Ishikawa (cell line): ENCODE measurements around the gene BASP1.

Experiments used
- CEBPB ChIP-seq: IDR thresholded peaks from 2 replicates; pipeline ENCODE4 v1.6.1; 2012
- CREB1 ChIP-seq: IDR thresholded peaks from 2 replicates; pipeline ENCODE4 v1.6.1; 2012; ENCODE audit warnings: low read depth
- FOXM1 ChIP-seq: IDR thresholded peaks from 2 replicates; pipeline ENCODE4 v1.6.1; 2012; ENCODE audit warnings: low read depth, borderline replicate concordance
- MAX ChIP-seq: IDR thresholded peaks from 2 replicates; pipeline ENCODE4 v1.6.1; 2012
- RAD21 ChIP-seq: IDR thresholded peaks from 2 replicates; pipeline ENCODE4 v1.6.1; 2012; ENCODE audit warnings: low read depth
- REST ChIP-seq: IDR thresholded peaks from 2 replicates; pipeline ENCODE4 v1.6.1; 2012; ENCODE audit warnings: low read depth, mild to moderate bottlenecking
- TCF12 ChIP-seq: IDR thresholded peaks from 2 replicates; pipeline ENCODE4 v1.6.1; 2012; ENCODE audit warnings: low read depth
- YY1 ChIP-seq: IDR thresholded peaks from 2 replicates; pipeline ENCODE4 v1.6.1; 2012; ENCODE audit warnings: low read depth
- ZBTB7A ChIP-seq: IDR thresholded peaks from 2 replicates; pipeline ENCODE4 v1.6.1; 2012; ENCODE audit warnings: low read depth

DNA sequence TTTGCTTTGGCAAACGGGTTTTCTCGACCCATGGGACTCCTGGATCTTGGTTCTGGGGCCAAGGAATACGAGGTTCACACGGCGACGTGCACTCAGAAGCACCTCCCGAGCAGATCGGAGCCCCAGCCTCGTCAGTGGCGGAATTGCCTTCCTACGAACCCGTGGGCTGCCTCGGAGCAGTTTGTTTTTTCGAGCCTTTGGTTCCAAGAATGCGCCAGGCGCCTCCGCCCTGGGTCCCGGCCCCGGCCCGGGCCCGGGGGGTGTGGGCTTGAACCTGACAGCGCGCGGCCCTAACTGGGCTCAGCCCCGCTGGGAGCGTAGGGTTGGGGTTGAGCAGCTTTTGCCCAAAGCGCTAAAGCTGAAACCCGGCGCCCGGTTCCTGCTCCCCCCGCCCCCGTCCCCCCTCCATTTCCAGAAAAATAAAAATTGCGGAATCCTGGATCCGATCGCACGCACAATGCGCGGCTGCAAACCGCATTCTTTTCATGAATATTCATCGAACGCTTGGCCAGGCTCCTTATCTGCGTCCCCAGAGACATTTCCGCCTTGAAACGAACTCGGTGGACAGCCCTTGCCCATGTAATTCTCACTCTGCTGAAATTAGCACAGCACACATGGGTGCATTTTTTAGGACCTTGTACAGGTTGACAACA is 1.0 kb downstream of the BASP1 start:
- no peak for TF ChIP-seq FOXM1
- 0 out of 2 replicates have a peak, but pooled peaks have one; percentile 58 for TF ChIP-seq ZBTB7A
- no peak for TF ChIP-seq REST
- peak; percentile 29; the same call in 1 of the 2 replicates for TF ChIP-seq MAX
- no peak for TF ChIP-seq CREB1
- no peak for TF ChIP-seq RAD21
- no peak for TF ChIP-seq YY1
- no peak for TF ChIP-seq CEBPB
- TF ChIP-seq TCF12 = no peak
